ENCODE results near the gene TSKS. TPM values are rescaled to one million over a fixed set of nuclear protein-coding genes. Genes with fewer than 3 reads are reported as not detected.

The TSKS gene
- total and polyA plus RNA-seq, 2 donors (not counting 1 experiment from before 2014, with no cell fraction given), result not detected

- no peaks in the 10 kb centered on the region for H3K4me1 ChIP-seq (ENCODE audit: control insufficient read depth, extremely low read depth, insufficient read depth, low read length)
- H4K20me1 ChIP-seq (ENCODE audit: control insufficient read depth, extremely low read depth, insufficient read depth, low read length), result no peaks in the 10 kb centered on the region
- H3K4me2 ChIP-seq (ENCODE audit: extremely low read depth, insufficient read depth, low read length), result no peak overlapping the region
- peak overlapping the region; percentile 19 for H3K27ac ChIP-seq (ENCODE audit: insufficient read depth, low read length)
- H3K36me3 ChIP-seq (ENCODE audit: control insufficient read depth, insufficient read depth, low read length), result peaks cover 2% of the 10 kb centered on the region
- no peak overlapping the region for H2AFZ ChIP-seq (ENCODE audit: low read length)
- no peaks in the 10 kb centered on the region for H3K9me3 ChIP-seq (ENCODE audit: control insufficient read depth, insufficient read depth, low read depth, low read length)
- H3K27me3 ChIP-seq (ENCODE audit: control insufficient read depth, insufficient read depth, low read length), result no peaks in the 10 kb centered on the region
- H3K4me3 ChIP-seq (replicated peaks in 1 of 4; ENCODE audit: control extremely low read depth in 1 of 4, insufficient read depth in 1 of 4, low read depth in 3 of 4, low read length in 4 of 4), result no peak overlapping the region
- no peak for TF ChIP-seq EZH2 (IDR thresholded peaks at IDR 0.05; ENCODE audit: low read length, missing control alignments)
- TF ChIP-seq, protein P1, sequence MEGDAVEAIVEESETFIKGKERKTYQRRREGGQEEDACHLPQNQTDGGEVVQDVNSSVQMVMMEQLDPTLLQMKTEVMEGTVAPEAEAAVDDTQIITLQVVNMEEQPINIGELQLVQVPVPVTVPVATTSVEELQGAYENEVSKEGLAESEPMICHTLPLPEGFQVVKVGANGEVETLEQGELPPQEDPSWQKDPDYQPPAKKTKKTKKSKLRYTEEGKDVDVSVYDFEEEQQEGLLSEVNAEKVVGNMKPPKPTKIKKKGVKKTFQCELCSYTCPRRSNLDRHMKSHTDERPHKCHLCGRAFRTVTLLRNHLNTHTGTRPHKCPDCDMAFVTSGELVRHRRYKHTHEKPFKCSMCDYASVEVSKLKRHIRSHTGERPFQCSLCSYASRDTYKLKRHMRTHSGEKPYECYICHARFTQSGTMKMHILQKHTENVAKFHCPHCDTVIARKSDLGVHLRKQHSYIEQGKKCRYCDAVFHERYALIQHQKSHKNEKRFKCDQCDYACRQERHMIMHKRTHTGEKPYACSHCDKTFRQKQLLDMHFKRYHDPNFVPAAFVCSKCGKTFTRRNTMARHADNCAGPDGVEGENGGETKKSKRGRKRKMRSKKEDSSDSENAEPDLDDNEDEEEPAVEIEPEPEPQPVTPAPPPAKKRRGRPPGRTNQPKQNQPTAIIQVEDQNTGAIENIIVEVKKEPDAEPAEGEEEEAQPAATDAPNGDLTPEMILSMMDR (conservative IDR thresholded peaks at IDR 0.05 in 1 of 2, IDR thresholded peaks at IDR 0.05 in 1 of 2; ENCODE audit: low read depth in 1 of 2, low read length in 2 of 2), result no peak
- no peak overlapping the region for H3K9ac ChIP-seq (ENCODE audit: insufficient read depth, low read length)
- DNase-seq (ENCODE audit: low read depth in 2 of 2), result peak in 1 of 2 donors; percentile 42
- peaks cover 64% of the 10 kb centered on the region for H3K79me2 ChIP-seq (ENCODE audit: control insufficient read depth, insufficient read depth, low read length)
These were observed 10.7 kb upstream of the TSKS start for GRCh38 chr19:49773663-49774350.

- no peaks in the 10 kb centered on the region for H3K9me3 ChIP-seq (ENCODE audit: control insufficient read depth, insufficient read depth, low read depth, low read length)
- no peak overlapping the region for H3K9ac ChIP-seq (ENCODE audit: insufficient read depth, low read length)
- no peaks in the 10 kb centered on the region for H3K27me3 ChIP-seq (ENCODE audit: control insufficient read depth, insufficient read depth, low read length)
- DNase-seq (ENCODE audit: low read depth in 2 of 2), result no peak
- peaks cover 2% of the 10 kb centered on the region for H3K36me3 ChIP-seq (ENCODE audit: control insufficient read depth, insufficient read depth, low read length)
- H4K20me1 ChIP-seq (ENCODE audit: control insufficient read depth, extremely low read depth, insufficient read depth, low read length), result no peaks in the 10 kb centered on the region
- H3K27ac ChIP-seq (ENCODE audit: insufficient read depth, low read length), result no peak overlapping the region
- TF ChIP-seq, protein P1 (conservative IDR thresholded peaks at IDR 0.05 in 1 of 2, IDR thresholded peaks at IDR 0.05 in 1 of 2; ENCODE audit: low read depth in 1 of 2, low read length in 2 of 2), result no peak
- TF ChIP-seq EZH2 (IDR thresholded peaks at IDR 0.05; ENCODE audit: low read length, missing control alignments), result no peak
- no peak overlapping the region for H3K4me2 ChIP-seq (ENCODE audit: extremely low read depth, insufficient read depth, low read length)
- H3K79me2 ChIP-seq (ENCODE audit: control insufficient read depth, insufficient read depth, low read length), result peaks cover 71% of the 10 kb centered on the region
- H3K4me1 ChIP-seq (ENCODE audit: control insufficient read depth, extremely low read depth, insufficient read depth, low read length), result peaks cover 4% of the 10 kb centered on the region
- no peak overlapping the region for H2AFZ ChIP-seq (ENCODE audit: low read length)
- H3K4me3 ChIP-seq (replicated peaks in 1 of 4; ENCODE audit: control extremely low read depth in 1 of 4, insufficient read depth in 1 of 4, low read depth in 3 of 4, low read length in 4 of 4), result no peak overlapping the region
These were observed 9.8 kb upstream of the TSKS start for GRCh38 chr19:49772850-49773432.

DNA sequence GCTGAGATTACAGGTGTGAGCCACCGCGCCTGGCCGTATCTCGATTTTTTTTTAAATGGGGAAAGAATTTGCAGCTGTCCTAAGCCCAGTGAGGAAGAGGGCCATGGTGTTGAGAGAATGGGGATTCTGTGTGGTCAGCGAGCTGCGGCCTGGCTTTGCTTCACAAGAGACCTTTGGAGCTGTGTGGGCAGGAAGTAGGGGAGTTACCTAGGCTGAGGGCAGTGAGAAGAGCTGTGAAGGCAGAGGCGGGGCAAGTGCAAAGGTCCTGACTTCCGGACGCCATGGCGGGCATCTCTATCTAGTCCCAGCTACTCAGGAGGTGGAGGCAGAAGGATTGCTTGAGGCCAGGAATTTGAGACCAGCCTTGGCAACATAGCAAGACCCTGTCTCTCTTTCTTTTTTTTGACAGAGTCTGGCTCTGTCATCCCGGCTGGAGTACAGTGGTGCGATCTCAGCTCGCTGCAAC lies 8.6 kb upstream of the TSKS start:
- Histone ChIP-seq H3K4me2 (ENCODE audit: extremely low read depth, insufficient read depth, low read length) (no peak overlapping the region), H3K36me3 (ENCODE audit: control insufficient read depth, insufficient read depth, low read length) (peaks cover 2% of the 10 kb centered on the region), H3K27me3 (ENCODE audit: control insufficient read depth, insufficient read depth, low read length) (no peaks in the 10 kb centered on the region), H3K27ac (ENCODE audit: insufficient read depth, low read length) (no peak overlapping the region), H3K79me2 (ENCODE audit: control insufficient read depth, insufficient read depth, low read length) (peaks cover 80% of the 10 kb centered on the region), H3K4me3 (replicated peaks in 1 of 4; ENCODE audit: control extremely low read depth in 1 of 4, insufficient read depth in 1 of 4, low read depth in 3 of 4, low read length in 4 of 4) (no peak overlapping the region), H2AFZ (ENCODE audit: low read length) (no peak overlapping the region), H4K20me1 (ENCODE audit: control insufficient read depth, extremely low read depth, insufficient read depth, low read length) (no peaks in the 10 kb centered on the region), H3K4me1 (ENCODE audit: control insufficient read depth, extremely low read depth, insufficient read depth, low read length) (peaks cover 5% of the 10 kb centered on the region), H3K9ac (ENCODE audit: insufficient read depth, low read length) (no peak overlapping the region), H3K9me3 (ENCODE audit: control insufficient read depth, insufficient read depth, low read depth, low read length) (no peaks in the 10 kb centered on the region)
- TF ChIP-seq, protein P1 (conservative IDR thresholded peaks at IDR 0.05 in 1 of 2, IDR thresholded peaks at IDR 0.05 in 1 of 2; ENCODE audit: low read depth in 1 of 2, low read length in 2 of 2), result no peak
- no peak for TF ChIP-seq EZH2 (IDR thresholded peaks at IDR 0.05; ENCODE audit: low read length, missing control alignments)
- DNase-seq (ENCODE audit: low read depth in 2 of 2), result no peak

Data from fibroblast of lung (primary cell).